Activated CD8-positive, alpha-beta memory T cell treated with anti-CD3 and anti-CD28 coated beads for 48 hours (primary cell): ENCODE measurements around the gene IL36RN.
"Not testable (repeated sequence)": the region's sequence is repeated elsewhere in the genome, so short reads cannot be mapped to it uniquely, and the experiment has no call there.

Experiments used
- DNase-seq, 3 experiments: peaks; one replicate each; pipeline ENCODE4 v3.0.0-alpha.2; 2020; ENCODE audit warnings: low read depth in 2 of 3, low spot score in 2 of 3

Gene IL36RN

DNA sequence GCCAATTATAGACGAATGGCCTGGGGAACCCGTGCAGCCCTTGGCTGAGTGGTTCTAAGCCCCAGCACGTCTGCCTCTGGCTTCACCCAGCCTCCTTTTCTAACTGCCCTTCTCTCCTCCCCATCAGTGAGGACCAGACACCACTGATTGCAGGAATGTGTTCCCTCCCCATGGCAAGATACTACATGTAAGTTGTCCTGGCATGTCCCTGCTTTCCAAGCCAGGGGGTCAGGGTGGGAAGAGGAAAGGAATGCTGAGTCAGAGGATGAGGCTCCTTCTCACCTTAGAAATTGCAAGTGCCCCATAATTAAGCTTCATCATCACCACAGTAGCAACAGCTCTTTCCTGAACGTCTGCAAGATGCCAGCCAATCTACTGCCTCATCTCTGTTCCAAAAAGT, 13.6 kb downstream of the IL36RN start:
- DNase-seq = no peak

DNA sequence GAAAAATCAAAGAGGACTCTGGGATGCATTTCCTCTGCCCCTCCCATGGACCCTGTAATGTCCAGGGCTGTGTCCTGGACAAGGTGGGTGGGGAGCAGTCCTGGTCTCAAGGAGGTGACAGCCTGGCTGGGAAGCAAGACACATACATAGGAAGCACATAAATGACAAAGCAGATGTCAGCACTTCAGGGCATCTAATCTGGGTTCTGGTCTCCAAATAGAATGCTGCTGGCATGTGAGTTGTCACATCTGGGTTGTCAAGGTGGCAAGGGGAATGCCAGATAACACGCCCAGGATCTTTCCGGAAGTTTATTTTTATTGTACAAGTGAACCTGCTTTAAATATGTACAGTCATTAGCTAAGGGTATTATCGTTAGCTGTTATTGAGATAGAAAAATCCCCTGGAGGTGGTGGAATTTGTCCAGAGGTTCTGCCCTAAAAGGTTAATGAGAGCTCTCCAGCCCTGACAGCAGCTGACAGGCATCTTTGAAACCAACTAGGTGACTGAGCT, 14.4 kb downstream of the IL36RN start:
- no peak for DNase-seq

DNA sequence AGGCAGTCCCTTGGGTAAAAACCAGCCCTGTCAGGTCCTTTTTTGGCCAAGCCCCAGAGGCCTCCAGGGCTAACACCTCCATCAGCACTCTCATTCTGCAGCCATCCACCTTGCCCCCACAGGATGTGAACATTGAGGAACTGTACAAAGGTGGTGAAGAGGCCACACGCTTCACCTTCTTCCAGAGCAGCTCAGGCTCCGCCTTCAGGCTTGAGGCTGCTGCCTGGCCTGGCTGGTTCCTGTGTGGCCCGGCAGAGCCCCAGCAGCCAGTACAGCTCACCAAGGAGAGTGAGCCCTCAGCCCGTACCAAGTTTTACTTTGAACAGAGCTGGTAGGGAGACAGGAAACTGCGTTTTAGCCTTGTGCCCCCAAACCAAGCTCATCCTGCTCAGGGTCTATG, 16.0 kb downstream of the IL36RN start:
- DNase-seq = no peak

DNA sequence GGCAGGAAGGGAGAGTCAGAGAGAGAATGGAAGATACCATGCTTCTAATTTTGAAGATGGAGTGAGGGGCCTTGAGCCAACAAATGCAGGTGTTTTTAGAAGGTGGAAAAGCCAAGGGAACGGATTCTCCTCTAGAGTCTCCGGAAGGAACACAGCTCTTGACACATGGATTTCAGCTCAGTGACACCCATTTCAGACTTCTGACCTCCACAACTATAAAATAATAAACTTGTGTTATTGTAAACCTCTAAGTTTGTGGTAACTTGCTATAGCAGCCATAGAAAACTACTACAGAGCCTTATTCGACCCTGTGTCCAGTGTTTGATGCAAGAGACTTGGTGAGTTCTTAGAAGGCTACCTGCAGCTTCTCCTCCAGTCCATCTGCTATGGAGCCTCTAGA, 16.6 kb downstream of the IL36RN start:
- DNase-seq = no peak

DNA sequence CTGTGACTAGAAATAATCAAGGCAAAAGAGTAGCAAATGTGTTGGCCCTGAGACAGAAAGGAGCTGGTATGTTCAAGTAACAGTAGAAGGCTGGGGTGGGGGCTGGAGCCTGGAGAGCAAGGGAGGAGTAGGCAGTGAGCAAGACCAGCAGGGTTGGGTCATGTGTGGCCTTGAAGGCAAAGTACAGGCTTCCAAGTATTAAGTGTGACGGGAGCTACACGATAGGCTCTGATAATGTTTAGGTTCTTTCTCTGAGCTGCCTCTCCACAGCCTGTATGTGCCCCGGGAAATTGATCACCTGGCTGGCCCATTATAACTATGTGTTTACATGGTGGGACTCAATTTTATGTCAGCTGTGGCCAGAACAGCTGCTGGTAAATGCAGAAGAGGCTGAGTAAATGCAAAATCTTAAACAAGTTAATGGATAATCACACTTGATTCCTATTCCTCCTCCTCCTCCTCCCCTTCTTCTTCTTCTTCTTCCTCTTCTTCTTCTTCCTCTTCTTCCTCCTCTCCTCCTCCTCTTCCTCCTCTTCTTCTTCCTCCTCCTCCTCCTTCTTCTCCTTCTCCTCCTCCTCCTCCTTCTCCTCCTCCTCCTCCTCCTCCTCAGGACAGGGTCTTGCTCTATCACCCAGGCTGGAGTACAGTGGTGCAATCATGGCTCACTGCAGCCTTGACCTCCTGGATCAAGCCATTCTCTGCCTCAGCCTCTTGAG, 18.1 kb downstream of the IL36RN start:
- DNase-seq = no peak

DNA sequence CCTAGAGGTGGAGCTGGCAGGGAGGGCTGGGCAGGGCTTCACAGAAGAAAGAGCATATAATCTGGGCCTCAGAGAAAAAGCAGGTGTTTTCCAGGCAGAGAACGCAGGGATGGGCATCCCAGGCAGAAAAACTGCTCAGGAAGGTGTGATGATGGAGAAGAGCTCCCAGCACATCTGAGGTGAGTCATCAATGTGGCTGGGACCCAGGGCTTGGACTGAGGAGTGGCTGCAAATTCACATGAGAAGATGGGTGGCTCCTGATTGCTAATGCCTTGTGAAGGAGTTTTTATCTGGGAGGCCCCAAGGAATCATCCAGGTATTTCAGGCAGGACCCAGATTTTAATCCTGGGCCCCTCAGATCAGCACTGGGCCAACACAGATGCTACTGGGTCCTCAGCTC, 18.9 kb downstream of the IL36RN start:
- DNase-seq = no peak

DNA sequence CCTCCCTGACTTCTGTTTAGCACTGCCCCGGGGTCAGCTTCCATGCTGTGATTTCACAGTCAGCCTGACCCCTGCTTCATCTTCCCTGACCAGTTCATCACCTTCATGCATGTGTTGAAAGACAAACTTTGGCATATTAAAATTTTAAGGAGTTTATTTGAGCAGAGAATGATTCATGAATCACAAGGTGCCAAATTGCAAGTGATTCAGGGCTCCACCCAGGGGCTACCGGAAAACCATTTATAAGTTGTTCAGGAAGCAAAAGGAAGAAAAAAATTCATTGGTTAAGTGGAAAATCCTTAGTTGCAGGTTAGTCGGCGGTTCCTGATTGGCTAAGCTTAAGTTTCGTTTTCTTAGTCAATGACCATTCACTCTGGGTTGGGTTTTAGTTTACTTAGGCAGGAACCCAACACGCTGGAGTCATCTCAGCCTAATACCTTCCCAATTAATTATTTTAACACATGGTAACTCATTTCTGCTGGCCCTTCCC, 19.4 kb downstream of the IL36RN start:
- DNase-seq = no peak

DNA sequence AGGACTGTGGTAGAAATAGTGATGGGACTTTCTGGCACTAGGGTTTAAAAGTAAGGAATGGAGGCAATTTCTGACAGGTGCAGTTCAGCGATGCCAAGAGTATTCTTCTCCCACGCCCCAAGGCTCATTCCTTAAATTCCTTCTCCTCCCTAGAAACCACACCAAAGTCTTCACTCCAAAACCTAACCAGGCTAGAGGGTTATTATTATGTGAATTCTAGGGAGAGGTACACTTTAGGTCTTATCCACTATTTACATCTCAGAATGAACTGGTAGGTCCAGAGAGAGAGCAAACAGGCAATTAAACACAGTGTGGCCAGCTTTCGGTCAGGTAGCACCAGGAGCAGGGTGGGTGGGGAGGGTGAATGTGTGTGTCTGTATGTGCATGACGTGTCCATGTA, 20.1 kb downstream of the IL36RN start:
- no peak for DNase-seq

DNA sequence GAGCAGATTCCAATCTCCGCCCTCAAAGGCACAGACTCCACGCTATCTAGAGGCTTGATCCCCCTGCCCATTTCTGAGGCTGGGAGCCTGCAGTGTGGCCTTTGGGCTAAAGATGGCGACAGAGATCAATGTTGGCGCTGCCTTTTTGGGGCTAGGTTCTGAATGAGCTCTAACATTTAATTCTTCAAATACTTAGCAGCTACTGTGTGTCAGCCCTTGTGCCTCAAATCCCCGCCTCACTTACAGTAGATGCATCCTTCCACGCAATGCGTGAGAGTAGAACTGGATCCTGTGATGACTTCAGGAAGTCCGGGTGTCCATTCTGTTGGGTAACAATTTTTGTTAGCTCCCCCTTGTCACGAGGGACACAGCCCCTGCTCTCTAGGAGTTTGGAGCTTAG, 21.1 kb downstream of the IL36RN start:
- DNase-seq = peak in 1 of 3 experiments; percentile 16

DNA sequence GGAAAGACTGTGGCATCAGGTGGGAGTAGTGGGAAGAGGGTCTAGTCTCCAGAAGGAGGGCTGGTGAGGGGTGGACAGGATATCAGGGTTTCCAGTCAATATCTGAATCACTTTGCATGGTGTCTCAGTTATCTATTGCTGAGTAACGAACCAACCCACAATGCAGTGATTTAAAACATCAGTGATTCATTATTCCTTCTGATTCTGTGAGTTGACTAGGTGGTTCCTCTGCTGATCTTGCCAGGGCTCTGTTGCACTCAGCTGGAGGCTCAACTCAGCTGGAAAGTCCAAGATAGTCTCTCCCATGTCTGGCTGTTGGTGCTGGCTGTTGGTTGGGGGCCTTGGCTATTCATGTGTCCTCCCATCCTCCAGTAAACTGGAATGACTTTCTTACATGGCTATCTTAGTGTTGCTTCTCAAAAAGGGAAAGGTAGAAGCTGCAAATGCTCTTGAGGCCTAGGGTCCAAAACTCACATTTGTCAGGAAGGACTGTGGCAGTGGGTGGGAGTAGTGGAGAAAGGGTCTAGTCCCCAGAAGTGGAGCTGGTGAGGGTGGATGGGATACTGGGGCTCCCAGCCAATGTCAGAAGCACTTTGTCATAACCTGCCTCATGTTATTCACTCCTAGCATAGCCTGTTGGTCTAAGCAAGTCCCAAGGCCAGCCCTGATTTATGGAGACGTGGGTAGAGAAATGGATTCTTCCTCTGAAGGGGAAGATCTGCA, 22.7 kb downstream of the IL36RN start:
- no peak for DNase-seq

DNA sequence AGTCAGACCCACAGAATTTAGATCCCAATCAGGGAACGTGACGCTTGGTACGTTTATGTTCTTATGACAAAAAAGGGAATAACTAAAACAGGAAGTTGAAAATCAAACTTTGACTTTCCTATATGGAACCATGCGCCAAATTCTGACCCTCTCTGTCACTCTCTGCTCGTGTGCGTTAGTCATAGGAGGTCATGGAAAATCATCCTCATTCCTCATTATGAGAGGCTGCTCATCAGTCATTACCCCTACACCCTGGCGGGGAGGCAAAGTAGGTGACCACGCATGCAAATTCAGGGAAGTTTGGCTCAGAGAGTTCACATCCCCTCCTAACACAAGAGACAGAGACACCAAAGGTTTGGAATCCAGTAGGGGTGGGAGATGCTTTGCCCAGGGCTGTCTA, 24.3 kb downstream of the IL36RN start:
- DNase-seq = no peak

DNA sequence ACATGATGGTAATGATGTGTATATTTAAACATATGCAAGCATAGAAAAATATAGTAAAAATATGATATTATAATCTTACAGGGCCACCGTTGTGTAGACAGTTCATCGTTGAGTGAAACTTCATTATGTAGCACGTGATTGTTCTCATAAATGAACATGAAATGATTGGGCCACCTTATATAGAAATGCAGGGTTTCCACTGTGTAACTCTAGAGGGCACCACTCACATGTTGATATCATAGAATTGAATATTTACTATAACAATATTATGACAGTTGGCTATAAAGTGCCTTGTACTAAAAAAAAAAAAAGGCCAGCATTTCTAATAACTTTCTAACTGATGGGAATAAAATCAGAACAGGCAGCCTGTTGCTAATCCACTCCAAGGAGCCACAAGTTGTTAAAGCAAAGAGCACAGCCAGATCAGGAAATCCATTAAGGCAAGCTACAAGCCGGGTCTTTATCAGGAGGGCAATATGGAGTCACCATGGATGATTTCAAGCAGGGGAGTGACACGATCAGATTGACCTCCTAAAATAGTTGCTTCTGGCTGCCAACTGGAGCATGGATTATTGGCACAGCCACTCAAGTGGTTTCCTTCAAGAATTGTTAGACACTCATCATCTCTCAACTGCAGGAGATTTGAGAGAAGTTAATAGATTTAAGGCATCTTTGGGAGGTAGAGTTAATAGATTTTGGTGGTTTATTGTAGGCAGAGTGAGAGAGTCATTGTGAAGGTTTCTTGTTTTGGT, 25.4 kb downstream of the IL36RN start:
- no peak for DNase-seq

DNA sequence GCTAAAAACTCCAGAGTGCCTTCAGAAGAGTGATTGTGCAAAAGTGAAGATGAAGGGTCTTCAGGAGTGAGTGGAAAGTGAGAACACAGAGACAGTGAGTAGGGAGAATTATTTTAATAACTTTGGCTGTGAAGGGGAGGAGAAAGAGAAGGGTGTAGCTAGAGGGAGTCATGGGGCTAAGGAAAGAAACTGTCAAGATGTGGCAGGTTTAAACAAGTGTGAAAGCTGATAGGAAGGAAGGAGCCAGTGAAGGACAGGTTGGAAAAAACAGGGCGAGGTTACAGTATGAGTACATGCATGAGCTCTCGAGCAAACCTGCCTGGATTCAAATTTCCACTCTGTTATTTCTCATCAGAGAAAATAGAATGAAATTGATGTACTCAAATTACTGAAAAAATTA, 26.5 kb downstream of the IL36RN start:
- no peak for DNase-seq

DNA sequence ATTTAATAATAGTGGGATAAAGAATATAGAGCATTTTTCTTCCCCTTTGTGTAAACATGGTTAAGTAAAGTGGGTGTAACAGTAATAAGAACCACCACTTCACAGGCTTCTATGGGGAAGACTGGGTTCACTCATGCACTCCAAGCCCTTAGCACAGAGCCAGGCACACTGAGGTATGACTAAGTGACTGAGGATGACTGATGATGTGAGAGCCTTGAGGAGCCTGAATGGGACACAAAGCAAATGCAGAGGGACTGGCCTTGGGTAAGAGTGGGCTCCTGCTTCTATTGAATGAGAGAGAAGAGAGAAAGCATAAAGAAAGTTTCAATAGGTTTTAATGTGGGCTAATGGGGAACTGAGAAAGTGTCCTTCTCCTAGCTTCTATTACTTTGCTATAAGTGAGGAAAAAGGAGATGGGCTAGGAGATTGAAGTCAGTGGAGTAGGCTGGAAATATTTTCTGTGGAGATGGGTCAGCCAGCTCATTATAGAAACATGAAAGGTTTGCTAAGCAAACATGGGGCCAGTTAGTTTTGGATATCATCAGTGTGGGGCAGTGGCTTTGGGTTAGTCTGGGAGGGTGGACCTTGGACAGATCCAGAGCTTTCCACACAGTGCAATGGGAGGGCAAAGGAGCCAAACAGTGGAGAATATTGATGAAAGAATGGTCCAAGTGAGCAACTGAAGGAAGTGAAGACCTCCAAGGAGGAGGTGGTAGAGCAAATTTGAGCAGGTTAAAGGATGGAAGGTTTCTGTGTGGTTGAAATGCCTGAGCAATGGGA, 29.4 kb downstream of the IL36RN start:
- DNase-seq = no peak

DNA sequence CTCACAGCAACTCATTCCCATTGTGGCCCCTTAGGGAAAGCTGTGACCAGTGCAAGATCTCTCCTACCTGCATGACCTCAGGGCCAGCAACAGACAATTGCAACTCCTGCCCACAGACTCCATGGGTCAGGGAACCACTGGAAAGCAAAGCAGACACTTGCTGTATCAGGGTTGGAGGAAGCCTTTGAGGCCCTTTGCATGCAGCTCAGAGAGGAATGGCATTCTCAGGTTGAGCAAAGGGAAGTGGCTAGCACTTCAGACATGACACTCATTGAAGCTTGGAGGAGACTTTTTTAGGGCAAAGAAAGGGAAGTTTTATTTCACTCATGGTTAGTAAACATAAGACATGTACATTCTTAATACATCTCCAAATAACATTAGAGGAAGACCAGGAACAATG, 30.9 kb downstream of the IL36RN start:
- DNase-seq = no peak

DNA sequence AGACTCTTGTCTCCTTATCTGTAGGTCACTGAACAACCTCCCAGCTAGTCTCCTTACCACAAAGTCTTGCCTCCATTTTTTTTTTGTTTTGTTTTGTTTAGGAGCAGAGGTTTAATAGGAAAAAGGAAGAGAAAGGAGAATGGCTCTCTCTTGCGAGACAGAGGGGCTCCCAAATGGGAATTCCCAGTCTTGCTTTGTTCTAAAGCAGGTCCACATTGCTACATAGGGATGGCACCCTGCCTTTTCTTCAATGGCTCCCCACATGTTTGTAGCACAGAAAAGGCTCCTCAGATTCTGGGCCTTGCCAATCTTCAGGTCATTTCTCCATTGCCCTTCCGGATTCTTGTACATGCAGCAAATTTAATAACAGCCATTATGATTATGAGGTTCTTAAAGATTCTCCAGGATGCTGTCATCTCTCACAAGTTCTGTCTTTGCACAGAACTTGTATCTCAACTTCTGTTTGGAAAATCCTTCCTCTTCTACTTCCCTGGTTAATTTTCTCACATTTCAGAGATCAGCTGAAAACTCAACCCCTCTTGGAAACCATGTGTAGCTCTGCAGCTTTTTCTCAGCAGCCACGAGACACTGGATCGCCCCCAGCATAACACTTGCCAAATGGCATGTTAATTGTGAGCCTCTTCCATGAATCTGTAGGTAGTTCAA, 32.4 kb downstream of the IL36RN start:
- DNase-seq = no peak

DNA sequence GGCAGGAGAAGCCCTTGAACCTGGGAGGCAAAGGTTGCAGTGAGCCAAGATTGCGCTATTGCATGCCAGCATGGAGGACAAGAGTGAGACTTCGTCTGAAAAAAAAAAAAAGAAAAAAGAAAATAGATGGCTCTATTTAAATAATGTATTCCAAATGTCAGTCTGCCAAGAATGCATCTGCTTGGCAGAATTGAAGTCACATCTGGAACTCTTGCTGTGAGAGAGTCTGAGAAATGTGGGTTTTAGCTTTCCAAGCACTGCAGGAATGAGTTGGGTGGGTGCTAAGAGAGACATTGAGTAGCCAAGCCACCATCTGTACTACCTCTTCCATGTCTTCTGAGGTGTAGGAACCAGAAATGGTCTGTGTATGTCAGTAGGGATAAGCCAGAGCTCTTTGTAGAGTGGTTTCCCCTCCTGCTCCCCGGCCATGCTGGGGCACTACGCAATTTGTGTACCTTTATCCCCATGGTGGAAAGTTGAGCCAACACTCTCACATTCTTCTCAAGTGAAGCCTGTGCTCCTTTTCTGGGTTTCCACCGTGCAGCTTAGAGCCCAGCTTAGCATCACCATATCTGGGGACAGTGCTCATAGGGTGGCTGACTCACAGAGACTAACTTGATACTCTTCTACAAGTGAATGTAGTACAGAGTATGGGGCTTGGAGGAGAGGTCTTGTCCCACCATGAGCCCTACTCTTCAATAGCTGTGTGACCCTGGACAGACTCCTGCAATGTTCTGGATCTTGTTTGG, 34.0 kb downstream of the IL36RN start:
- DNase-seq = no peak

DNA sequence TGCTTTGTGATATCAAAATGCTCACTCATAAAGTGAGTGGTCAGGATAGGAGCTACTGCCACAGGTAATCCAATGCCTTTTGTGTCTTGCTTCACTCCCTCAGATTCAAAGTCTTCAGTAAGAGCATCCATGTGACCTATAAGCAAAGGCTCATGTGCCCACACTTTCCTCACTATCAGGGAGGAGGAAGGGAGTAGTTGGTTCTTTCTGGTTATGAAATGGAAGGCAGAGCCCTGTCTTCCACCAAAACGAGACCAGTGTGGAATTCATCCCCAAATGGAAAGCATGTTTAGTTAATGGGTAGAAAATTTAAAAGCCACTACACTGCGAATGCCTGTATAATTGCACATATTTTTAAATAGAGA, 34.6 kb downstream of the IL36RN start:
- no peak for DNase-seq

DNA sequence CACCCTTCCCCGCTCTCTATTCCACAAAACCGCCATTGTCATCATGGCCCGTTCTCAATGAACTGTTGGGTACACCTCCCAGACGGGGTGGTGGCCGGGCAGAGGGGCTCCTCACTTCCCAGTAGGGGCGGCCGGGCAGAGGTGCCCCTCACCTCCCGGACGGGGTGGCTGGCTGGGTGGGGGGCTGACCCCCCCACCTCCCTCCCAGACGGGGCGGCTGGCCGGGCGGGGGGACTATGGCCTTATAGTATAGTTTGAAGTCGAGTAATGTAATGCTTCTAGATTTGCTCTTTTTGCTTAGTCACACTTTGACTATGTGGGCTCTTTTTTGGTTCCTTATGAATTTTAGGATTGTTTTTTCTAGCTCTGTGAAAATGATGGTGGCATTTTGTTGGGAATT, 37.3 kb downstream of the IL36RN start:
- DNase-seq = not testable (repeated sequence)
